Measurements from ENCODE around the gene TMEM178B.

DNA sequence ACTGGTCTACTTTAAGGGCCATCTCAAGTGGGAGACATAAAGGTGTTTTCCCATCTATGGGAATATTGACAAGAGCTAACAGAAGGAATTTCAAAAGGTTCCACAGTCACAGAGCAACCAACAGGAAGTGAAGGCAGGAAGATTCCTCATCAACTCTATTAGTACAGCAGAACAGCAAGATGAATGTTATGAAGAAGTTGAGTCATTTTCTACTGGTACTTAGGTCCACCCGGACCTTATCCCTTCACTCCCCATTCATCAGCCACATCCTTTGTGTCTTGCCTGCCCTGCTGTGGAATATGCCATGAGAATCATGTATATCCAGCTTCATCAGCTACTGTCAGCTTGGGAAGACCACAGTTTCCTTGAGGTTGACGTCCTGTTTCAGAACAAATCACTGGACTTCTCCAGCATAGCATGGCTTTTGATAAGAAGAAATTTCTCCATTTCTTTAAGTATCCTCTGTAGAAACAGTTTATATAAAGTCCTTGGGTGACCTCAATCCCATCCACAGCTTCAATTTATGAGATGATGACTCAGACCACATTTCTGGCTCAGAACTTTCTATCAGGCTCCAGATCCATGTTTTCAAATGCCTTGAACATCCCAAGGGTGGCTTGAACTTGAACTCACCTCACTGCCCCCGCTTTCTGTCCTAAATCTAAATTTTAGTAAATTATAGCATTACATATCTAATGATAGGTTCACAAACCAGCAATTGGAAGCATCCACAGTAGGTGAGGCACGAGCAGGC, 392.5 kb downstream of the TMEM178B start:
- TF ChIP-seq, protein P1, sequence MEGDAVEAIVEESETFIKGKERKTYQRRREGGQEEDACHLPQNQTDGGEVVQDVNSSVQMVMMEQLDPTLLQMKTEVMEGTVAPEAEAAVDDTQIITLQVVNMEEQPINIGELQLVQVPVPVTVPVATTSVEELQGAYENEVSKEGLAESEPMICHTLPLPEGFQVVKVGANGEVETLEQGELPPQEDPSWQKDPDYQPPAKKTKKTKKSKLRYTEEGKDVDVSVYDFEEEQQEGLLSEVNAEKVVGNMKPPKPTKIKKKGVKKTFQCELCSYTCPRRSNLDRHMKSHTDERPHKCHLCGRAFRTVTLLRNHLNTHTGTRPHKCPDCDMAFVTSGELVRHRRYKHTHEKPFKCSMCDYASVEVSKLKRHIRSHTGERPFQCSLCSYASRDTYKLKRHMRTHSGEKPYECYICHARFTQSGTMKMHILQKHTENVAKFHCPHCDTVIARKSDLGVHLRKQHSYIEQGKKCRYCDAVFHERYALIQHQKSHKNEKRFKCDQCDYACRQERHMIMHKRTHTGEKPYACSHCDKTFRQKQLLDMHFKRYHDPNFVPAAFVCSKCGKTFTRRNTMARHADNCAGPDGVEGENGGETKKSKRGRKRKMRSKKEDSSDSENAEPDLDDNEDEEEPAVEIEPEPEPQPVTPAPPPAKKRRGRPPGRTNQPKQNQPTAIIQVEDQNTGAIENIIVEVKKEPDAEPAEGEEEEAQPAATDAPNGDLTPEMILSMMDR (IDR thresholded peaks at IDR 0.05) = no peak
- no peak for TF ChIP-seq EZH2 (IDR thresholded peaks at IDR 0.05; ENCODE audit: borderline replicate concordance, insufficient read depth, low read depth, low read length, poor library complexity, severe bottlenecking)

Data from B cell (primary cell).